Measurements from ENCODE around the gene STOML3.

- TF ChIP-seq CTCF (IDR thresholded peaks at IDR 0.05) = no peak
- no peak for TF ChIP-seq SIN3A (IDR thresholded peaks at IDR 0.05; ENCODE audit: borderline replicate concordance, insufficient read depth, low read depth, low read length)
- TF ChIP-seq, protein P1, sequence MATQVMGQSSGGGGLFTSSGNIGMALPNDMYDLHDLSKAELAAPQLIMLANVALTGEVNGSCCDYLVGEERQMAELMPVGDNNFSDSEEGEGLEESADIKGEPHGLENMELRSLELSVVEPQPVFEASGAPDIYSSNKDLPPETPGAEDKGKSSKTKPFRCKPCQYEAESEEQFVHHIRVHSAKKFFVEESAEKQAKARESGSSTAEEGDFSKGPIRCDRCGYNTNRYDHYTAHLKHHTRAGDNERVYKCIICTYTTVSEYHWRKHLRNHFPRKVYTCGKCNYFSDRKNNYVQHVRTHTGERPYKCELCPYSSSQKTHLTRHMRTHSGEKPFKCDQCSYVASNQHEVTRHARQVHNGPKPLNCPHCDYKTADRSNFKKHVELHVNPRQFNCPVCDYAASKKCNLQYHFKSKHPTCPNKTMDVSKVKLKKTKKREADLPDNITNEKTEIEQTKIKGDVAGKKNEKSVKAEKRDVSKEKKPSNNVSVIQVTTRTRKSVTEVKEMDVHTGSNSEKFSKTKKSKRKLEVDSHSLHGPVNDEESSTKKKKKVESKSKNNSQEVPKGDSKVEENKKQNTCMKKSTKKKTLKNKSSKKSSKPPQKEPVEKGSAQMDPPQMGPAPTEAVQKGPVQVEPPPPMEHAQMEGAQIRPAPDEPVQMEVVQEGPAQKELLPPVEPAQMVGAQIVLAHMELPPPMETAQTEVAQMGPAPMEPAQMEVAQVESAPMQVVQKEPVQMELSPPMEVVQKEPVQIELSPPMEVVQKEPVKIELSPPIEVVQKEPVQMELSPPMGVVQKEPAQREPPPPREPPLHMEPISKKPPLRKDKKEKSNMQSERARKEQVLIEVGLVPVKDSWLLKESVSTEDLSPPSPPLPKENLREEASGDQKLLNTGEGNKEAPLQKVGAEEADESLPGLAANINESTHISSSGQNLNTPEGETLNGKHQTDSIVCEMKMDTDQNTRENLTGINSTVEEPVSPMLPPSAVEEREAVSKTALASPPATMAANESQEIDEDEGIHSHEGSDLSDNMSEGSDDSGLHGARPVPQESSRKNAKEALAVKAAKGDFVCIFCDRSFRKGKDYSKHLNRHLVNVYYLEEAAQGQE (IDR thresholded peaks at IDR 0.05; ENCODE audit: insufficient read depth in 1 of 2, low read depth in 2 of 2, low read length in 1 of 2) = no peak
Measured at GRCh38 chr13:38944219-38944618, 46.4 kb downstream of the STOML3 start.
